Measurements from ENCODE around the gene RNF32. TPM values are rescaled to one million over a fixed set of nuclear protein-coding genes. Genes with fewer than 3 reads are reported as not detected.

The RNF32 gene
- total RNA-seq, 1 donor, result under 0.01 TPM

GRCh38 chr7:156652886-156653568 lies 12.5 kb downstream of the RNF32 start:
- H4K20me1 ChIP-seq (ENCODE audit: insufficient read depth, low read length), result no peaks in the 10 kb centered on the region
- TF ChIP-seq CTCF (IDR thresholded peaks at IDR 0.05; ENCODE audit: extremely low read depth, low read depth, low read length), result no peak
- H3K9me3 ChIP-seq (ENCODE audit: low read depth, low read length), result no peaks in the 10 kb centered on the region
- H3K27me3 ChIP-seq (ENCODE audit: insufficient read depth, low read length), result peaks cover 4% of the 10 kb centered on the region
- H3K4me3 ChIP-seq (ENCODE audit: insufficient read depth, low read length), result no peak overlapping the region
- no peak overlapping the region for H3K4me2 ChIP-seq (ENCODE audit: insufficient read depth, low read length)
- no peaks in the 10 kb centered on the region for H3K4me1 ChIP-seq (ENCODE audit: insufficient read depth, low read length)
- no peaks in the 10 kb centered on the region for H3K79me2 ChIP-seq (ENCODE audit: insufficient read depth, low read length)
- no peak for DNase-seq (ENCODE audit: insufficient read length, low spot score, missing footprints)
- no peaks in the 10 kb centered on the region for H3K36me3 ChIP-seq (ENCODE audit: insufficient read depth, low read length)
- H2AFZ ChIP-seq (ENCODE audit: low read length), result no peak overlapping the region
- no peak overlapping the region for H3K27ac ChIP-seq (ENCODE audit: low read depth, low read length)

- H3K4me3 ChIP-seq (ENCODE audit: insufficient read depth, low read length), result no peak overlapping the region
- no peaks in the 10 kb centered on the region for H3K79me2 ChIP-seq (ENCODE audit: insufficient read depth, low read length)
- no peaks in the 10 kb centered on the region for H3K9me3 ChIP-seq (ENCODE audit: low read depth, low read length)
- no peak for DNase-seq (ENCODE audit: insufficient read length, low spot score, missing footprints)
- no peak overlapping the region for H2AFZ ChIP-seq (ENCODE audit: low read length)
- no peak for TF ChIP-seq CTCF (IDR thresholded peaks at IDR 0.05; ENCODE audit: extremely low read depth, low read depth, low read length)
- no peaks in the 10 kb centered on the region for H4K20me1 ChIP-seq (ENCODE audit: insufficient read depth, low read length)
- no peaks in the 10 kb centered on the region for H3K27me3 ChIP-seq (ENCODE audit: insufficient read depth, low read length)
- H3K27ac ChIP-seq (ENCODE audit: low read depth, low read length), result no peak overlapping the region
- no peaks in the 10 kb centered on the region for H3K4me1 ChIP-seq (ENCODE audit: insufficient read depth, low read length)
- no peak overlapping the region for H3K4me2 ChIP-seq (ENCODE audit: insufficient read depth, low read length)
- H3K36me3 ChIP-seq (ENCODE audit: insufficient read depth, low read length), result no peaks in the 10 kb centered on the region
Observed at GRCh38 chr7:156654511-156655234, 14.1 kb downstream of the RNF32 start.

GRCh38 chr7:156655251-156655650 lies 14.7 kb downstream of the RNF32 start:
- Histone ChIP-seq H4K20me1 (ENCODE audit: insufficient read depth, low read length) (no peaks in the 10 kb centered on the region), H3K36me3 (ENCODE audit: insufficient read depth, low read length) (no peaks in the 10 kb centered on the region), H3K4me2 (ENCODE audit: insufficient read depth, low read length) (no peak overlapping the region), H3K27me3 (ENCODE audit: insufficient read depth, low read length) (no peaks in the 10 kb centered on the region), H3K4me1 (ENCODE audit: insufficient read depth, low read length) (no peaks in the 10 kb centered on the region), H3K9me3 (ENCODE audit: low read depth, low read length) (no peaks in the 10 kb centered on the region), H3K79me2 (ENCODE audit: insufficient read depth, low read length) (no peaks in the 10 kb centered on the region), H3K4me3 (ENCODE audit: insufficient read depth, low read length) (no peak overlapping the region), H3K27ac (ENCODE audit: low read depth, low read length) (no peak overlapping the region), H2AFZ (ENCODE audit: low read length) (no peak overlapping the region)
- no peak for DNase-seq (ENCODE audit: insufficient read length, low spot score, missing footprints)
- no peak for TF ChIP-seq CTCF (IDR thresholded peaks at IDR 0.05; ENCODE audit: extremely low read depth, low read depth, low read length)

- Histone ChIP-seq H3K79me2 (ENCODE audit: insufficient read depth, low read length) (no peaks in the 10 kb centered on the region), H3K9me3 (ENCODE audit: low read depth, low read length) (no peaks in the 10 kb centered on the region), H3K4me1 (ENCODE audit: insufficient read depth, low read length) (no peaks in the 10 kb centered on the region), H3K27ac (ENCODE audit: low read depth, low read length) (no peak overlapping the region), H3K4me2 (ENCODE audit: insufficient read depth, low read length) (no peak overlapping the region), H3K36me3 (ENCODE audit: insufficient read depth, low read length) (no peaks in the 10 kb centered on the region), H3K27me3 (ENCODE audit: insufficient read depth, low read length) (no peaks in the 10 kb centered on the region), H2AFZ (ENCODE audit: low read length) (no peak overlapping the region), H4K20me1 (ENCODE audit: insufficient read depth, low read length) (no peaks in the 10 kb centered on the region), H3K4me3 (ENCODE audit: insufficient read depth, low read length) (no peak overlapping the region)
- no peak for TF ChIP-seq CTCF (IDR thresholded peaks at IDR 0.05; ENCODE audit: extremely low read depth, low read depth, low read length)
- no peak for DNase-seq (ENCODE audit: insufficient read length, low spot score, missing footprints)
Observed at GRCh38 chr7:156655983-156656382, 15.4 kb downstream of the RNF32 start.
